HL-60 (cell line): Measurements from ENCODE around the gene UQCC3.

ENCODE experiments used
- GABPA ChIP-seq: IDR thresholded peaks from 2 replicates; pipeline ENCODE4 v1.6.1; 2012; ENCODE audit warnings: low read depth
- POLR2AphosphoS5 ChIP-seq: IDR thresholded peaks from 2 replicates; pipeline ENCODE4 v1.6.1; 2012; ENCODE audit warnings: low read depth
- REST ChIP-seq: IDR thresholded peaks from 2 replicates; pipeline ENCODE4 v1.6.1; 2012; ENCODE audit warnings: low read depth; ENCODE audit not compliant: insufficient replicate concordance
- TF ChIP-seq, protein P1 (sequence below): IDR thresholded peaks from one replicate; pipeline ENCODE4 v1.5.1; 2011; ENCODE audit warnings: low read length, control low read depth, inconsistent platforms; ENCODE audit not compliant: insufficient read depth

- TF ChIP-seq, protein P1, sequence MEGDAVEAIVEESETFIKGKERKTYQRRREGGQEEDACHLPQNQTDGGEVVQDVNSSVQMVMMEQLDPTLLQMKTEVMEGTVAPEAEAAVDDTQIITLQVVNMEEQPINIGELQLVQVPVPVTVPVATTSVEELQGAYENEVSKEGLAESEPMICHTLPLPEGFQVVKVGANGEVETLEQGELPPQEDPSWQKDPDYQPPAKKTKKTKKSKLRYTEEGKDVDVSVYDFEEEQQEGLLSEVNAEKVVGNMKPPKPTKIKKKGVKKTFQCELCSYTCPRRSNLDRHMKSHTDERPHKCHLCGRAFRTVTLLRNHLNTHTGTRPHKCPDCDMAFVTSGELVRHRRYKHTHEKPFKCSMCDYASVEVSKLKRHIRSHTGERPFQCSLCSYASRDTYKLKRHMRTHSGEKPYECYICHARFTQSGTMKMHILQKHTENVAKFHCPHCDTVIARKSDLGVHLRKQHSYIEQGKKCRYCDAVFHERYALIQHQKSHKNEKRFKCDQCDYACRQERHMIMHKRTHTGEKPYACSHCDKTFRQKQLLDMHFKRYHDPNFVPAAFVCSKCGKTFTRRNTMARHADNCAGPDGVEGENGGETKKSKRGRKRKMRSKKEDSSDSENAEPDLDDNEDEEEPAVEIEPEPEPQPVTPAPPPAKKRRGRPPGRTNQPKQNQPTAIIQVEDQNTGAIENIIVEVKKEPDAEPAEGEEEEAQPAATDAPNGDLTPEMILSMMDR = no peak
- TF ChIP-seq REST = peak; percentile 66
- TF ChIP-seq POLR2AphosphoS5 = peak; percentile 82
- peak; percentile 37 for TF ChIP-seq GABPA
Measured at GRCh38 chr11:62671608-62672389, at the start of gene UQCC3, which contains the start of gene LBHD1.
